Right lobe of liver (tissue), 4 donors: ENCODE data around the gene AUH.

Experiments used
- CTCF ChIP-seq, 4 donors: fragments of 200-600 bp in 3 of 4; fragments of 450-650 bp in 1 of 4; IDR thresholded peaks; one replicate each; pipeline versions ENCODE4 v1.5.1 to v1.8.0; 2016 to 2022; ENCODE audit warnings: antibody characterized with exemption in 4 of 4, mild to moderate bottlenecking in 2 of 4
- POLR2A ChIP-seq: fragments of 450-650 bp; IDR thresholded peaks from one replicate; pipeline ENCODE4 v1.6.1; 2017; ENCODE audit warnings: antibody characterized with exemption, mild to moderate bottlenecking
- donor health status: DM: no; HTN: no; CAD: no.
- donor health status: DM: no; HTN: no; CAD: no.
- donor health status: DM: no; HTN: yes; CAD: no.

DNA sequence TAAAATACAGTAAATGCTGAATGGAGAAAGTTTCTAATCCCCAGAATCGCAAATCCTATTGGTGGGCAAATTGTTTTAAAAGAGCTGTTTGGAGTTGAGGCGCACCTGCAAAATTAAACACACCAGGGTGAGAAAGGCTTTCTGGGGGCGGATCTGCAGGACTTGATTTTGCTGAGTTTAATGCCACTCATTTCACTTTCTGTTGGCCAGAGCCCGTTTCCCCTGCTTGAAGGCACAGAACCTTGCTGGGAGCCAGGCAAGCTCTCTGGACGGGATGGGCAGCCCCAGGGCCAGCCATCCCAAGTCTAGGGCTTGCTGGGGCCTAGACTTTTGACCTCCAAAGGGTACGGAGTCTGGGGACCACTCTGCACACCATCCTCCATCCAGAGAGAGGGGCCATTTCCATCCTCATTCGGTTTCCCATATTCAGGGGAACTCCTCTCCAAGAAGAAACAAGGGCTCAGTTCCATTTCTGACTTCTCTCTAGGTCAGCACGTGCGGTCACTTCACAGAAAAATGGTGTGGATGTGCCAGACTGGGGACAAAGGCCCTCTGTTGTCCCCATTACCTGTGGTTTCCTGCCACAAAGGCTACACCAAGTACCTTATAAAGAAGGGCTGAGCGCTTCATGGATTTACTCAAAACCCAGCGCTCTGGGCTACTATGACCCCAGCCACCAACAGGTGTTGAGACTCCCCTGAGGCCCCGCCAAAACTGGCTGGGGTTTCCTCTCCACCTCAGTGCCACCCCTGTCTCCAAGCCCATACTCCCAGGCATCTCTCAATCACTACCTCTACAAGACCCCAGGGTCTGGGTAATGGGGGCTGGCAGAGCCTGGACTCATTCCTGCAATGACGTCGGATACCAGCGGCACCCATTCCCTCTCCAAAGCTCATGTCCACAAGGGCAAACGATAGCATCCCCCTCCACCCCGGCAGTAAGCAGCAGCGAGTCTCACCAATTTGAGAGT lies 170.0 kb downstream of the AUH start:
- TF ChIP-seq CTCF (IDR thresholded peaks at IDR 0.05) (no peak), POLR2A (no peak)
